ENCODE measurements around the gene ATP11A.
"Not testable (repeated sequence)": the region's sequence is repeated elsewhere in the genome, so short reads cannot be mapped to it uniquely, and the experiment has no call there.

The ATP11A gene

GRCh38 chr13:112671359-112671758 lies 18.5 kb upstream of the ATP11A start:
- DNase-seq: no peak

- no peak for DNase-seq
Observed at GRCh38 chr13:112672651-112673284, 17.1 kb upstream of the ATP11A start.

GRCh38 chr13:112674412-112675365 lies 15.1 kb upstream of the ATP11A start:
- DNase-seq: no peak

- DNase-seq: no peak
Observed at GRCh38 chr13:112675366-112675756, 14.5 kb upstream of the ATP11A start.

- DNase-seq: not testable (repeated sequence)
Observed at GRCh38 chr13:112677421-112677962, 12.3 kb upstream of the ATP11A start.

GRCh38 chr13:112679381-112679780 lies 10.5 kb upstream of the ATP11A start:
- DNase-seq: no peak

GRCh38 chr13:112679932-112680677 lies 9.7 kb upstream of the ATP11A start:
- DNase-seq: no peak

GRCh38 chr13:112680741-112681360 lies 9.0 kb upstream of the ATP11A start:
- DNase-seq: no peak

GRCh38 chr13:112683581-112683980 lies 6.3 kb upstream of the ATP11A start:
- no peak for DNase-seq

- no peak for DNase-seq
Observed at GRCh38 chr13:112684071-112684845, 5.6 kb upstream of the ATP11A start.

GRCh38 chr13:112685189-112685805 lies 4.5 kb upstream of the ATP11A start:
- not testable (repeated sequence) for DNase-seq

GRCh38 chr13:112685896-112686295 lies 3.9 kb upstream of the ATP11A start:
- no peak for DNase-seq

GRCh38 chr13:112686364-112686763 lies 3.5 kb upstream of the ATP11A start:
- no peak for DNase-seq

- DNase-seq: no peak
Observed at GRCh38 chr13:112686987-112687386, 2.9 kb upstream of the ATP11A start.

GRCh38 chr13:112687836-112688559 lies 1.8 kb upstream of the ATP11A start:
- DNase-seq: no peak

GRCh38 chr13:112688560-112689302 lies 1.1 kb upstream of the ATP11A start:
- no peak for DNase-seq

- DNase-seq: peak; percentile 31
Observed at GRCh38 chr13:112690283-112690929, 568 bp downstream of the ATP11A start.

GRCh38 chr13:112692104-112692503 lies 2.3 kb downstream of the ATP11A start:
- DNase-seq: no peak

- DNase-seq: no peak
Observed at GRCh38 chr13:112692586-112692985, 2.7 kb downstream of the ATP11A start.
